ENCODE measurements around the gene RNF5.

The RNF5 gene

DNA sequence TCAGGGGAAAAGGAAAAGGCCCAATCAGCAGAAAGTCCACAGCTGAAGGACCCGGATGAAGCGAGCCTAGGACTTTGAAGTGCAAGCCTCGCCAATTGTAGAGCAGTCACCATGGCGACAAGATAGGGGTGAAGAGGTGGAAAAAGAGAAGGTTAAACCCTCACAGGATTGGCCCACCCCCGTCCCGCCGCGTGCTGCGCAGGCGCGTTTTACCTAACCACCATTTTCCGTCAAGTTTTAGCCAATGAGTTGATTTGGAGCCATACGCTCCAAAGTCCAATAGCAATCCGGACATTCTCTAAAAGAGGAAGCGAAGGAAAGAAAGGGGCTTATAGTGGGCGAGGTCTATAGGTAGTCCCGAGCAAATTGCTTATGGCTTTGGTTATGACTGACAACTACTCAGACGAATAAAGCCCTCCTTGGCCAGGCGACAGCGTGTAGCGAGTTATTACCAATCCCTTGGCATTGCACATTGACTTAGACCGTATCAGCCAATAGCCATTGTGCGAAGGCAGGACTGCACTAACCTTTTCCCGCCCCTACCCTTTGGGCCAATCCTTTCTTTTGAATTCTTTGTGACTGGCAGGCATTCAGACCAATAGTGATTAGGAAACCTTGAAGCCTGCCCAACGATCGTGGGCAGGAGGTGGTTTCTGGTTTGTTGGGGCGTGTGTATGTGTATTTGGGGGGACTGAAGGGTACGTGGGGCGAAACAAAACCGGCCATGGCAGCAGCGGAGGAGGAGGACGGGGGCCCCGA lies at the start of gene RNF5:
Gene RNF5, plus strand, starts transcription at position 618 of the 759 bp plus-strand sequence. Its CDS starts 107 bp downstream, at position 725.
- H3K4me3 ChIP-seq (ENCODE audit: low read length): peak within 1 kb of the TSS; percentile 66
- DNase-seq (ENCODE audit: low read depth): peak; percentile 100
- TF ChIP-seq CTCF (IDR thresholded peaks at IDR 0.05; ENCODE audit: insufficient read depth, low read depth, low read length, missing control alignments): no peak

DNA sequence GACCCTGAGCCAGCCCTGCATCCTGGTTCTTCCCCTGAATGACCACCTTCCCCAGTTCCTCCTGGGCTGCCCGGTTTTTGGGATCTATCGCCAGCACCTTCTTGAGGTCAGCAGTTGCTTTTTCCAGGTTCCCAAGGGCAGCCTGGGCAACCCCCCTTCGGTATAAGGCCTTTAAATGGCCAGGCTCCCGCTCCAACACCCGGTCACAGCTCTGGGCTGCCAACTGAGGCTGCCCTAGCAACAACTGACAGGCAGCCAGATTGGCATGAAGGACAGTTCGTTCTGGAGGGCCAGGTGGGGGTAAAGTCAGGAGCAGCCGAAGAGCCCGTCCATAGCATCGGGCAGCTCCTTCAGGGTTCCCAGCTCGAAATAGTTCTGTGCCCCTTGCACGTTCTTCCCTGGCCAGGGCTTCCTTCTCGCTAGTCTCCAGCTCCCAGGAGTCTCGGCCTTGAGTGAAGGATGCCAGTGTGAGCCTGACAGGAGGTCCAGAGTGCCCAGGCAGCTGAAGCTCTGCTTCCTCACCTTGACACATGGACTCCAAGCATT lies 49.4 kb upstream of the RNF5 start:
- DNase-seq (ENCODE audit: low read depth): no peak
- no peak for TF ChIP-seq CTCF (IDR thresholded peaks at IDR 0.05; ENCODE audit: insufficient read depth, low read depth, low read length, missing control alignments)
- peak overlapping the region; percentile 73 for H3K4me3 ChIP-seq (ENCODE audit: low read length)

DNA sequence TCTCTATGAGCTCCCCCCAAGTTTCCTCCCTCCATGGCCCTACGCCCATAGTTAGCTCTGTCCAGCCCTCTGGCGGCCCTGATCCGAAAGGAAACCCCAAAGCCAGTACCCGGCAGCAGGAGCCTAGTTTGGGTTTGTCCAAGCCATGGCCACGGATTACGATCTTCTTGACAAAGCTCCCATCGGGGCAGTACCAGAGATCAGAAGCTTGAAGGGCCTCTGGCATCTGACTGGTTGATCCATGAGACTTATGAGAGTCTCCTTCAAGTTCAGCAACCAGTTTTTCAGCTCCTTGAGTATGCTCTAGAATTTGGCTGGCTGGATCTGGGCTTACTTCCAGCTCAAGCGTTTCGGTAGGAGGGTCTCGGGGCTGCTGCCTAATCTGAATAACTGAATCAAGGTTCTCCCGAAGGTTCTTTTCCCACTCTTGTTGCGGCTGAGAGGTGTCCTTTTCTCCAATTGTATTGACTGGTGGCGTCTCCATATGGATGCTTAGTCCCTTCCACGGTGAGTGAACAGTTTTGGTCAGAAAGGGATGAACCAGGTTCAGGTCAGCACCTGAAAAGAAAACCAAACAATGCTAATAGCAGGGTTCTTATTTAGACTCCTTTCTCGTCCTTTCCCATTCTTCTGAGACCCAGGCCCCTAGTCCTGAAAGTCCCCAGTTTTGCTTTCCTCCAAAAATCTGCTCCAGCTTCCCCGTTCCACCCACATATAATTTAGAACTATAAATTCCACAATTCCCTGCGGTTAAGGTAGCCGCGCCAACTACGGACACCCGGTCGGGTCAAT lies 48.7 kb upstream of the RNF5 start:
- no peak for TF ChIP-seq CTCF (IDR thresholded peaks at IDR 0.05; ENCODE audit: insufficient read depth, low read depth, low read length, missing control alignments)
- DNase-seq (ENCODE audit: low read depth): no peak
- H3K4me3 ChIP-seq (ENCODE audit: low read length): peak overlapping the region; percentile 73

GRCh38 chr6:32131439-32131948 lies 46.7 kb upstream of the RNF5 start:
- no peak overlapping the region for H3K4me3 ChIP-seq (ENCODE audit: low read length)
- no peak for DNase-seq (ENCODE audit: low read depth)
- no peak for TF ChIP-seq CTCF (IDR thresholded peaks at IDR 0.05; ENCODE audit: insufficient read depth, low read depth, low read length, missing control alignments)

DNA sequence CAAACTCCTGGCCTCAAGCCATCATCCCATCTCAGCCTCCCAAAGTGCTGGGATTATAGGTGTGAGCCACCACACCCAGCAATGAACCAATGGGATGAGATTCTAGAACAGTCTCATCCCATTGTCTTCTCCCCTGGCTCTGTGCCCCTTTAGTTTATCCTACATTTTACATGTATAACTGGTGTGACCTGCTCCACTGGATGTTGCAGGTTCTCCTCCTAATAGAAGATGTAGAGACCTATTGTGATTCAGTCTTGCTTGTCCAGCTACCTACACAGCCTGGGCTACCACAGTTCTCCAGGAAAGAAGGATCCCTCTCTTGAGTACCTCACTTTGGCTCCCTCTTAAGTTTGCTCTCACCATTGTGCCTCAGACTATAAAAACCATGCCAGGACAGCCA lies 46.1 kb upstream of the RNF5 start:
- H3K4me3 ChIP-seq (ENCODE audit: low read length): no peak overlapping the region
- no peak for TF ChIP-seq CTCF (IDR thresholded peaks at IDR 0.05; ENCODE audit: insufficient read depth, low read depth, low read length, missing control alignments)
- DNase-seq (ENCODE audit: low read depth): peak; percentile 84

DNA sequence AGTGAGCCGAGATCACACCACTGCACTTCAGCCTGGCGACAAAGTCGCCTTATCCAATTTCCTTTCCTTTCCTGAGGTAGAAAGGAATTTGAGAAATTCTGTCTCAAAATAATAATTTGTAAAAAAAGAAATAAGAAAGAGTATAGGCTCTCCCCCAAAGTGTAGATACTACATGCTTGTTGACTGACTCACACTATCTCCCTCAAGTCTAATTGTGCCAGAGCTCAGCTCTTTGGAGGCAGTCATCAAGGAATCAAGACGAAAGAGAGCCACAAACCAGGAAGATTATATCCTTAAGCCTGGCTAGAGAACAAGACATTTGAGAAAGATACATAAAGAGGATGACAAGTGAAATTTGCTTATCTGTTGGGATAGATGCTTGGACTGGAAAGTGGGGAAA lies 44.4 kb upstream of the RNF5 start:
- no peak for TF ChIP-seq CTCF (IDR thresholded peaks at IDR 0.05; ENCODE audit: insufficient read depth, low read depth, low read length, missing control alignments)
- H3K4me3 ChIP-seq (ENCODE audit: low read length): no peak overlapping the region
- no peak for DNase-seq (ENCODE audit: low read depth)
